H1 (cell line): ENCODE data around the gene TMEM86B. TPM values are rescaled to one million over a fixed set of nuclear protein-coding genes. Genes with fewer than 3 reads are reported as not detected.

Experiments used
- CBX8 ChIP-seq: fragments of 300-800, 300-1000 bp; sonication (generic); IDR thresholded peaks from 2 replicates; pipeline ENCODE4 v1.7.1; 2016; ENCODE audit warnings: low read depth, low read length, borderline replicate concordance
- EZH2 ChIP-seq: fragments of 200-600 bp; sonication (generic); IDR thresholded peaks from 2 replicates; pipeline ENCODE4 v1.7.1; 2012; ENCODE audit warnings: low read depth, mild to moderate bottlenecking, moderate library complexity, low read length, inconsistent platforms; ENCODE audit not compliant: severe bottlenecking
- FOSL1 ChIP-seq: IDR thresholded peaks from 2 replicates; pipeline ENCODE4 v1.6.1; 2011; ENCODE audit warnings: mild to moderate bottlenecking, low read depth, low read length, moderate library complexity; ENCODE audit not compliant: insufficient read depth
- HDAC2 ChIP-seq, 2 experiments: fragments of 300-600 bp in 1 of 2; sonication (generic) in 1 of 2; IDR thresholded peaks; 2 replicates each; pipeline ENCODE4 v1.6.1; 2011 to 2012; ENCODE audit warnings: low read depth in 2 of 2, low read length in 2 of 2, mild to moderate bottlenecking in 2 of 2, moderate library complexity in 2 of 2, borderline replicate concordance in 1 of 2, inconsistent platforms in 1 of 2
- SIN3A ChIP-seq, 2 experiments: IDR thresholded peaks in 1 of 2; conservative IDR thresholded peaks in 1 of 2; 2 replicates each; pipeline ENCODE4 v1.6.1; 2011 to 2012; ENCODE audit warnings: low read length in 2 of 2, improper control_type of control experiment in 1 of 2, low read depth in 1 of 2, mild to moderate bottlenecking in 1 of 2
- polyA plus RNA-seq, 7 experiments: library from polyadenylated mRNA; depleted of rRNA in 3 of 7; stranded (reverse) in 5 of 7; unstranded in 2 of 7; fragments of >200 nt in 5 of 7; fragments of 200-250 nt in 2 of 7; gene quantifications; 1 replicate in 5 of 7; 2 replicates in 1 of 7; 4 replicates in 1 of 7; pipeline versions ENCODE4 v1.2.1 to v1.2.3, GENCODE V29; 2011 to 2013; ENCODE audit warnings: missing spikeins in 2 of 7, mixed read lengths in 2 of 7
- total RNA-seq: library from RNA; stranded (reverse); fragmentation: NEBNext Ultra II Directional; extraction: Animal tissue kit (Norgen Biotek cat#: 25700); gene quantifications from 2 replicates; pipeline ENCODE4 v1.2.1, GENCODE V29; 2021

Gene TMEM86B
- total and polyA plus RNA-seq, 2 of the 8 experiments (the other 6 are each of a cell fraction or from before 2014, with no cell fraction given) = 2.0 to 2.9 TPM

DNA sequence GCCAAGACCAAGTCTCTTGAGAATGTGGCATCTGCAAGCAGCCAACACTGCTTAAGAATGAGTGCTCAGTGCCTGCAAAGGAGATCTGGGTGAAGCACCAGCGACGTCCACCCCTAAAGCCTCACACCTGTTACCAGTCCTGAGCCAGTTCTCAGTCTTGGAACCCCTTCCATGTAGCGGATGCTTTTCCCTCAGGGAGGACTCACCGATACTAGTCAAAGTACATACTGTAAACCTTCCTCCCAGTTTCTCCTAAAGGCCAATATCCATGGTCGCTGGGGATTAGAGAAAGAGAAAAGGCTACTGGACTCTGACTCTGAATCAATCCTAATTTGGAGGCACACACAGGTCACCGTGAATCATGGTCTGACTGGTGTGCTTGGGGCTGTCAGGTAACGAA, 15.0 kb downstream of the TMEM86B start (continued):
- TF ChIP-seq SIN3A (conservative IDR thresholded peaks at IDR 0.05 in 1 of 2, IDR thresholded peaks at IDR 0.05 in 1 of 2; ENCODE audit: low read depth in 1 of 2, low read length in 2 of 2) = no peak
- no peak for TF ChIP-seq FOSL1
- no peak for TF ChIP-seq EZH2
- no peak for TF ChIP-seq CBX8
- TF ChIP-seq HDAC2 (IDR thresholded peaks at IDR 0.05; ENCODE audit: borderline replicate concordance in 1 of 2, low read depth in 2 of 2, low read length in 2 of 2) = no peak
